Measurements from ENCODE around the gene TSPAN31. TPM values are rescaled to one million over a fixed set of nuclear protein-coding genes. Genes with fewer than 3 reads are reported as not detected.

The TSPAN31 gene
- total RNA-seq, 1 experiment from 2014 or later = 49.9 TPM

GRCh38 chr12:57735198-57735855, 9.5 kb upstream of the TSPAN31 start:
- no peak for DNase-seq (ENCODE audit: extremely low read depth, low read depth)

GRCh38 chr12:57735952-57736740, 8.7 kb upstream of the TSPAN31 start:
- peak; percentile 48 for DNase-seq (ENCODE audit: extremely low read depth, low read depth)

GRCh38 chr12:57736741-57737466, 7.9 kb upstream of the TSPAN31 start:
- DNase-seq (ENCODE audit: extremely low read depth, low read depth) = no peak

GRCh38 chr12:57737467-57738460, 7.1 kb upstream of the TSPAN31 start:
- DNase-seq (ENCODE audit: extremely low read depth, low read depth) = no peak

GRCh38 chr12:57738661-57739237, 6.1 kb upstream of the TSPAN31 start, which contains the start of gene AGAP2:
Gene AGAP2, minus strand, starts transcription at chr12:57738742. Its CDS starts 496 bp downstream, at chr12:57738246.
- no peak for DNase-seq (ENCODE audit: extremely low read depth, low read depth)

GRCh38 chr12:57739387-57739786, 5.5 kb upstream of the TSPAN31 start:
- DNase-seq (ENCODE audit: extremely low read depth, low read depth) = no peak

- DNase-seq (ENCODE audit: extremely low read depth, low read depth) = no peak
Measured at GRCh38 chr12:57739914-57740538, 4.8 kb upstream of the TSPAN31 start.

- DNase-seq (ENCODE audit: extremely low read depth, low read depth) = no peak
Measured at GRCh38 chr12:57740656-57741412, 4.0 kb upstream of the TSPAN31 start.

GRCh38 chr12:57741413-57741789, 3.4 kb upstream of the TSPAN31 start:
- no peak for DNase-seq (ENCODE audit: extremely low read depth, low read depth)

GRCh38 chr12:57741844-57742738, 2.7 kb upstream of the TSPAN31 start:
- no peak for DNase-seq (ENCODE audit: extremely low read depth, low read depth)

GRCh38 chr12:57743769-57744168, 1.1 kb upstream of the TSPAN31 start:
- DNase-seq (ENCODE audit: extremely low read depth, low read depth) = no peak

- peak; percentile 77 for DNase-seq (ENCODE audit: extremely low read depth, low read depth)
Measured at GRCh38 chr12:57744194-57744776, 554 bp upstream of the TSPAN31 start.

- DNase-seq (ENCODE audit: extremely low read depth, low read depth) = no peak
Measured at GRCh38 chr12:57745485-57745881, 644 bp downstream of the TSPAN31 start.

GRCh38 chr12:57746025-57746424, 1.2 kb downstream of the TSPAN31 start:
- DNase-seq (ENCODE audit: extremely low read depth, low read depth) = no peak

- DNase-seq (ENCODE audit: extremely low read depth, low read depth) = no peak
Measured at GRCh38 chr12:57749061-57749460, 4.2 kb downstream of the TSPAN31 start.

- no peak for DNase-seq (ENCODE audit: extremely low read depth, low read depth)
Measured at GRCh38 chr12:57750561-57751431, 6.0 kb downstream of the TSPAN31 start.
